ENCODE measurements around the gene KLHL3. TPM values are rescaled to one million over a fixed set of nuclear protein-coding genes. Genes with fewer than 3 reads are reported as not detected.

Gene KLHL3
- total RNA-seq, 1 donor from 2014 or later: 6.7 TPM

GRCh38 chr5:137573376-137573775 lies 162.5 kb downstream of the KLHL3 start:
- no peak overlapping the region for H3K27ac ChIP-seq
- no peaks in the 10 kb centered on the region for H3K36me3 ChIP-seq
- no peaks in the 10 kb centered on the region for H3K27me3 ChIP-seq (ENCODE audit: low read depth)
- no peaks in the 10 kb centered on the region for H3K4me1 ChIP-seq
- TF ChIP-seq, protein P1, sequence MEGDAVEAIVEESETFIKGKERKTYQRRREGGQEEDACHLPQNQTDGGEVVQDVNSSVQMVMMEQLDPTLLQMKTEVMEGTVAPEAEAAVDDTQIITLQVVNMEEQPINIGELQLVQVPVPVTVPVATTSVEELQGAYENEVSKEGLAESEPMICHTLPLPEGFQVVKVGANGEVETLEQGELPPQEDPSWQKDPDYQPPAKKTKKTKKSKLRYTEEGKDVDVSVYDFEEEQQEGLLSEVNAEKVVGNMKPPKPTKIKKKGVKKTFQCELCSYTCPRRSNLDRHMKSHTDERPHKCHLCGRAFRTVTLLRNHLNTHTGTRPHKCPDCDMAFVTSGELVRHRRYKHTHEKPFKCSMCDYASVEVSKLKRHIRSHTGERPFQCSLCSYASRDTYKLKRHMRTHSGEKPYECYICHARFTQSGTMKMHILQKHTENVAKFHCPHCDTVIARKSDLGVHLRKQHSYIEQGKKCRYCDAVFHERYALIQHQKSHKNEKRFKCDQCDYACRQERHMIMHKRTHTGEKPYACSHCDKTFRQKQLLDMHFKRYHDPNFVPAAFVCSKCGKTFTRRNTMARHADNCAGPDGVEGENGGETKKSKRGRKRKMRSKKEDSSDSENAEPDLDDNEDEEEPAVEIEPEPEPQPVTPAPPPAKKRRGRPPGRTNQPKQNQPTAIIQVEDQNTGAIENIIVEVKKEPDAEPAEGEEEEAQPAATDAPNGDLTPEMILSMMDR (IDR thresholded peaks at IDR 0.05): no peak
- H3K9me3 ChIP-seq: no peaks in the 10 kb centered on the region
- ATAC-seq (no peak), DNase-seq (no peak)
- intact Hi-C loops (cut with DNase I): no loop called here
- H3K4me3 ChIP-seq: no peak overlapping the region

DNA sequence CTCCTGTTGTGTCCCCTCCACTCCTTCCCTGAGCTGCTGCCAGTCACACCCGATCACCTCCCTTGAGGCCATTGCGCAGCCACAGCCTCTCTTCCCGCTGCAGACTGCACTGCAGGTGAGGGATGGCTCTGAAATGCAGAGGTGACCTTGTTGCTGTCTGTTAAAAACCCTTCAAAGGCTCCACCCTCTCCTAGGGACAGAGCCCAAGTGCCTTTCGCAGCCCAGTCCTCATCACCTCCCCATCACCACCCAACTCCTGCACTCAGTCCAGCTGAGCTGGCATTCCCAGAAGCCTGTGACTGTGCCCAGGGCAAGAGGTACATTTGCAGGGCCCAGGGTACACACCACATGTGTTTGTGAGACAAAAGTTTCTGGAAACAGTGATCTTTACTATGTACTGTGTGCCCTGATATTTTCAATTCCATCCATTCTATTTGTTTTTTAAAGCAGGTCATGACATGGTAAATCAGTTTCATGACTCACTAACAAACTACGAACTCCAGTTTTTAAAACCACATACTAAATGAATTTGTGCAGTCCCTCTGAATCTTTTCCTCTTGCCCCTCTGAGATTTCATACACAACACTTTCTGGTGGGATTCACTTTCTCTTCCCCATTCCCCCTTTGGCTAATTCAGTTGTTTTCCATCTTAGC lies 163.7 kb downstream of the KLHL3 start:
- H3K4me1 ChIP-seq: no peaks in the 10 kb centered on the region
- intact Hi-C loops (cut with DNase I): no loop called here
- no peaks in the 10 kb centered on the region for H3K9me3 ChIP-seq
- TF ChIP-seq, protein P1 (IDR thresholded peaks at IDR 0.05): no peak
- no peak overlapping the region for H3K27ac ChIP-seq
- ATAC-seq (no peak), DNase-seq (no peak)
- no peak overlapping the region for H3K4me3 ChIP-seq
- H3K27me3 ChIP-seq (ENCODE audit: low read depth): no peaks in the 10 kb centered on the region
- H3K36me3 ChIP-seq: no peaks in the 10 kb centered on the region

GRCh38 chr5:137570070-137570469 lies 165.8 kb downstream of the KLHL3 start:
- intact Hi-C loops (cut with DNase I): no loop called here
- ATAC-seq: no peak
- no peaks in the 10 kb centered on the region for H3K27me3 ChIP-seq (ENCODE audit: low read depth)
- TF ChIP-seq, protein P1 (IDR thresholded peaks at IDR 0.05): no peak
- no peaks in the 10 kb centered on the region for H3K4me1 ChIP-seq
- H3K4me3 ChIP-seq: no peak overlapping the region
- H3K27ac ChIP-seq: no peak overlapping the region
- no peak for DNase-seq
- no peaks in the 10 kb centered on the region for H3K36me3 ChIP-seq
- H3K9me3 ChIP-seq: no peaks in the 10 kb centered on the region

Small RNAs within 50 kb of the gene (microRNA-seq; reads per million reads assigned to microRNA genes)
- gene MIR874 (ENCODE audit: borderline number of aligned reads): 248 reads per million, percentile 66 among the genes with 10 or more reads in this experiment

Other genes starting within 250 kb of the KLHL3 start
- gene SPOCK1, start 236.8 kb downstream of the KLHL3 start, total RNA-seq: 8.4 TPM
- 21.7 TPM for gene HNRNPA0, start 18.3 kb upstream of the KLHL3 start, total RNA-seq
- not detected for gene MYOT, start 131.8 kb upstream of the KLHL3 start, total RNA-seq
- not detected for gene PKD2L2, start 153.4 kb upstream of the KLHL3 start, total RNA-seq